GM12874 (cell line): ENCODE results near the gene PLA2G1B.

Experiments used
- TF ChIP-seq, protein P1 (sequence below): IDR thresholded peaks from 2 replicates; pipeline ENCODE4 v1.5.1; 2011; ENCODE audit warnings: low read depth, mild to moderate bottlenecking, control low read depth, low read length, moderate library complexity; ENCODE audit not compliant: insufficient read depth

Gene PLA2G1B

DNA sequence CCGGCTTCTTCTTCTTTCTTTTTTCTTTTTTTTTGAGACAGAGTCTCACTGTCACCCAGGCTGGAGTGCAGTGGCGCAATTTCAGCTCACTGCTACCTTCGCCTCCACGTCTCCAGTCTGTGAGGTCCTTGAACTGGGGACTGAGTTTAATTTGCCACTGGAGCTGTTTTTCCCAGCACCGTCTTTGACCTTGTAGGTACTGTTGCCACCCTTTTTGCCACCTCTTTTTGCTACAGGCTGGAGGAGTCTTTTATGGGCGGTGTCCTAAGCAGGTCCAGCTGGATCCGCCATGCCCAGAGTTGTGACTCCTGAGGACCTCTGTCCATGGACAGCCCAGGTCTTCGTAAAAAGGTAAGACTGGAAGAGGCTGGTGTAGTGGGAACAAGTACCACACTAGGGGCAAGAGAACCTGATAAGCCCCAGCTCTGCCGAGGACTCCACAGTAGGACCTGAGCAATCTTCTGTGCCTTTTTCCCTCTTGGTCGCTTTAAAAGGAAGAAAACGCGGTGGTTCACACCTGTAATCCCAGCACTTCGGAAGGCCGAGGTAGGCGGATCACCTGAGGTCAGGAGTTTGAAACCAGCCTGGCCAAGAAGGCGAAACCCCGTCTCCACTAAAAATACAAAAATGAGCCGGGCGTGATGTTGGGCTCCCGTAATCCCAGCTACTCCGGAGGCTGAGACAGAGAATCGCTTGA is 36.8 kb downstream of the PLA2G1B start:
- TF ChIP-seq, protein P1, sequence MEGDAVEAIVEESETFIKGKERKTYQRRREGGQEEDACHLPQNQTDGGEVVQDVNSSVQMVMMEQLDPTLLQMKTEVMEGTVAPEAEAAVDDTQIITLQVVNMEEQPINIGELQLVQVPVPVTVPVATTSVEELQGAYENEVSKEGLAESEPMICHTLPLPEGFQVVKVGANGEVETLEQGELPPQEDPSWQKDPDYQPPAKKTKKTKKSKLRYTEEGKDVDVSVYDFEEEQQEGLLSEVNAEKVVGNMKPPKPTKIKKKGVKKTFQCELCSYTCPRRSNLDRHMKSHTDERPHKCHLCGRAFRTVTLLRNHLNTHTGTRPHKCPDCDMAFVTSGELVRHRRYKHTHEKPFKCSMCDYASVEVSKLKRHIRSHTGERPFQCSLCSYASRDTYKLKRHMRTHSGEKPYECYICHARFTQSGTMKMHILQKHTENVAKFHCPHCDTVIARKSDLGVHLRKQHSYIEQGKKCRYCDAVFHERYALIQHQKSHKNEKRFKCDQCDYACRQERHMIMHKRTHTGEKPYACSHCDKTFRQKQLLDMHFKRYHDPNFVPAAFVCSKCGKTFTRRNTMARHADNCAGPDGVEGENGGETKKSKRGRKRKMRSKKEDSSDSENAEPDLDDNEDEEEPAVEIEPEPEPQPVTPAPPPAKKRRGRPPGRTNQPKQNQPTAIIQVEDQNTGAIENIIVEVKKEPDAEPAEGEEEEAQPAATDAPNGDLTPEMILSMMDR: no peak

DNA sequence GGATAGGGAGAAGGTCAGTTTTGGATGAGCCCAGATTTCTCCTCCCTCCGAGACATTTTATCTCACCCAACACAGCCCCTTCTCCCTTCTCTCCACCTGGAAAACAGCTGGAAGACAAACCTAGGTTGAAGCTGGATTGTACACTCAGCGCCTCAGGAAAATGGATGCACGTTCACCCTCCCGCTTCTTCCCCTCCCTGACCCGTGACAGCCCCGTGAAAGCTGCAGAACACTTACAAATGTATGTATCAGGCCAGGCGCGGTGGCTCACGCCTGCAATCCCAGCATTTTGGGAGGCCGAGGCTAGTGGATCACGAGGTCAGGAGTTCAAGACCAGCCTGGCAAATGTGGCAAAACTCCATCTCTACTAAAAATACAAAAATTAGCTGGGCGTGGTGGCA is 40.1 kb downstream of the PLA2G1B start:
- TF ChIP-seq, protein P1: no peak

DNA sequence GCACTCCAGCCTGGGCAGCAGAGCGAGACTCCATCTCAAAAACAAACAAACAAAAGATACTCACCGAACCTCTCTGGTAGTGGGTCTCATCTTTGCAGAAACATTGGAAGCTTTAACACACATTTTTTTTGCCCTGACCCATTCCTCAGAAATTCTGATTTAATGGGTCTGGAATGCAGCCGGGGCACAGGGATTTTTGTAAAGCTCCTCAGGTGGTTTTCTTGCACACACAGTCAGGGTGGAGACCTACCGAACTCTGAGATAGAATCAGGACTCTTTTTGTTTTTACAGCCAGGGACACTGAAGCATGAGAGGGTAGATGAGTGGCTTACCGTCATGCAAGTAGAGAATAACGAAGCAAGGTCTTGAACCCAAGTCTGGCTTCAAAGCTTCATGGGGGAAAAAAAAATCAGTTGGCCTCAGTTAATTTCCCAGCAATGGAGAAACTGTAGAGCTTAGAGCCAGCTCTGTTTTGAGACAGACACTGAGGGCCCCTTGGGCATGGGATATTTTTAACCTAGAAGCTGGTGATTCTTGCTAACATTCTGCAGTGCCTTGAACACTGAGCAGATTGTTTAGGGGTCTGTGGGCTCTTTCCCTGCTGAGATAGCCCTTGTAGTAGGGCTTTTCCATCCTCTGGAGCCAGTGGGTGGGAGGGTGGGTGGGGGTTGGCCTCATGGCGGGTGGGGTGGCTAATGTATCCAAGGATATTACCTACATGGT is 40.6 kb downstream of the PLA2G1B start:
- TF ChIP-seq, protein P1: no peak

DNA sequence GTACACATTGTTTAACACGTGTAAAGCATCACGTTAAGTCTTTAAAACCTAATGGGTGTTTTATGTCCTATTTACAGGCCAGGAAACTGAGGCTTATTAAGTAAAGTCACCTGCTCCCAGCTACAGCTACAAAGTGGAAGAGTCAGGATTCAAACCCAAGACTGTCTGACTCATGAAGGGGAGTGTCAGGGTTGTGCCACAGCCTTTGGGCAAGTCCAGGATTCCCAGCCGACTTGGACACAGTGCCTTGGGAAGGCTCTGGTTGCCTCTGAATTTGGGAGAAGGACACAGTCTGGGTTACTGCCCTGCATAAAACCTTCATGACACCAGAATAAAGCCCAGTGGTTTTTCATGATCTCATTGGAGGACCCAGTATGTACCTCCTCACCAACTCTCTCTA is 43.2 kb downstream of the PLA2G1B start:
- TF ChIP-seq, protein P1: no peak

DNA sequence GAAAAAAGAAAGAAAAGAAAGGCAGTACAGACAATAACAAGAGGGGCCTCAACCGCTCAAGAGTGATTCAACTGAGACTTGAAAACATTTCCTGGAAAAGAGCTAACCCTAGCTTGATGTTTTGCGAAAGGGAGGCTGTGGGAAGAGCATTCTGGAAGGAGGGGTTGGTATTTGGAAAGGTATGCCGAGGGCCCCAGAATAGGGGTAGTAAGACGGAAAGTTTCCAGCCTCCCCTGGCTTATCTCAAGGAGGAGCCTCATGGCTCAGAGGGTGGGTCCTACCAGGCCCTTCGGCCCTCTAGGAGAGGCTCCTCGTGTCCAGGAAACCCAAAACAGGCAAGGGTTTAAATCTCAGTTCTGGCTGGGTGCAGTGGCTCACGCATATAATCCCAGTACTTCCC is 44.3 kb downstream of the PLA2G1B start:
- TF ChIP-seq, protein P1: no peak

DNA sequence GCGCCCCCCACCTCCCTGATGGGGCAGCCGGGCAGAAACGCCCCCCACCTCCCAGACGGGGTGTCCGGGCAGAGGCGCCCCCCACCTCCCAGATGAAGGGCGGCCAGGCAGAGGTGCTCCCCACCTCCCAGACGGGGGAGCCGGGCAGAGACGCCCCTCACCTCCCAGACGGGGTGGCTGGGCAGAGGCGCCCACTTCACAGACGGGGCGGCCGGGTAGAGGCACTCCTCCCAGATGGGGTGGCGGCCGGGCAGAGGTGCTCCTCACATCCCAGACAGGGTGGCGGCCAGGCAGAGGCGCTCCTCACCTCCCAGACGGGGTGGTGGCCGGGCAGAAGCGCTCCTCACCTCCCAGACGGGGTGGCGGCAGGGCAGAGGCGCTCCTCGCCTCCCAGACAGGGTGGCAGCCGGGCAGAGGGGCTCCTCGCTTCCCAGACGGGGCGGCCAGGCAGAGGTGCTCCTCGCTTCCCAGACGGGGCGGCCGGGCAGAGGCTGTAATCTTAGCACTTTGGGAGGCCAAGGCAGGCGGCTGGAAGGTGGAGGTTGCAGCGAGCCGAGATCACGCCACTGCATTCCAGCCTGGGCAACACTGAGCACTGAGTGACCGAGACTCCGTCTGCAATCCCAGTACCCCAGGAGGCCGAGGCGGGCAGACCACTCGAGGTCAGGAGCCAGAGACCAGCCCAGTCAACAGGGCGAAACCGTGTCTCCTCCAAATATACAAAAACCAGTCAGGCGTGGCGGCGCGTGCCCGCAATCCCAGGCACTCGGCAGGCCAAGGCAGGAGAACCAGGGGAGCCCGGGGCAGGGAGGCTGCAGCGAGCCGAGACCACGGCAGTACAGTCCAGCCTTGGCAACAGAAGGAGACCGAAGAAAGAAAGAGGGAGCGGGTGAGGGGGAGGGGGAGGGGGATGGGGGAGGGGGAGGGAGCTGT is 49.2 kb downstream of the PLA2G1B start:
- TF ChIP-seq, protein P1: no peak

DNA sequence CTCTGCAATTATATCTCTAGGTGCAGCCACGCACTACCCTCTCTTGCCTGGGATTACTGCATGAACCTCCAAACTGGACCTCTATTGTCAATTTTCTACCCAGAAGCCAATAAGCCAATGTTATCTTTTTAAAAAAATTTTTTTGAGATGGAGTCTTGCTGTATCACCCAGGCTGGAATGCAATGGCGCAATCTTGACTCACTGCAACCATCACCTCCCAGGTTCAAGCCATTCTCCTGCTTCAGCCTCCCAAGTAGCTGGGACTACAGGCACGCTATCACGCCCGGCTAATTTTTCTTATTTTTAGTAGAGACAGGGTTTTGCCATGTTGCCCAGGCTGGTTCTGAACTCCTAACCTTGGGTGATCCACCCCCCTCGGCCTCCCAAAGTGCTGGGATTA is 50.8 kb downstream of the PLA2G1B start:
- TF ChIP-seq, protein P1: no peak
